GM12878 (cell line): Measurements from ENCODE around the gene ZBTB42. TPM values are rescaled to one million over a fixed set of nuclear protein-coding genes. Genes with fewer than 3 reads are reported as not detected.

ENCODE experiments used
- ATAC-seq: fragments of 200-7000 bp; cut with Tn5 transposase; 3 replicates; pipeline ENCODE4 v1.9.1; 2020; ENCODE audit warnings: mild to moderate bottlenecking, moderate library complexity
- BruUV-seq: library from RNA; stranded (reverse); fragments of 400-500 nt; replicated peaks from 2 replicates; lab custom pipeline; 2021; lab: Mats Ljungman, UMichigan
- CTCF ChIA-PET: fragments of 300-600 bp; sonication (Branson Sonifier 250); formaldehyde crosslinking; extraction: SDS; loops from one replicate; lab custom pipeline; 2021; ENCODE audit warnings: inconsistent platforms; lab: Yijun Ruan, JAX
- POLR2A ChIA-PET: fragments of 350-600 bp; formaldehyde crosslinking; extraction: SDS; loops from one replicate; lab custom pipeline; 2021; ENCODE audit warnings: inconsistent platforms; lab: Charles Lee
- RAD21 ChIA-PET: fragments of 300-600 bp; sonication (Branson Sonifier 250); formaldehyde crosslinking; loops from one replicate; lab custom pipeline; 2023; ENCODE audit warnings: antibody characterized with exemption; ENCODE audit not compliant: unreplicated experiment; lab: Charles Lee
- SMC1A ChIA-PET: fragments of 300-600 bp; sonication (Branson Sonifier 250); formaldehyde crosslinking; loops from one replicate; lab custom pipeline; 2023; ENCODE audit not compliant: unreplicated experiment, uncharacterized antibody; lab: Charles Lee
- DNase-seq: peaks from one replicate; pipeline ENCODE4 v3.0.0-alpha.2; 2011; ENCODE audit warnings: low read depth, low spot score
- FAIRE-seq: peaks from 3 replicates; lab custom pipeline; 2011; peaks lifted over from hg19 to GRCh38; lab: Jason Lieb, UNC
- H2AFZ ChIP-seq: 2 replicates; pipeline ENCODE4 v1.6.0; 2011; ENCODE audit warnings: low read depth, low read length, control low read depth; ENCODE audit not compliant: control insufficient read depth
- H3K27ac ChIP-seq: 2 replicates; pipeline ENCODE4 v1.5.1; 2011; ENCODE audit warnings: control low read depth; ENCODE audit not compliant: control insufficient read depth, insufficient read depth
- H3K27me3 ChIP-seq, 2 experiments: replicated peaks in 1 of 2; 2 replicates each; pipeline versions ENCODE4 v1.6.0 to v1.6.1; 2011; ENCODE audit warnings: low read length in 1 of 2; ENCODE audit not compliant: control insufficient read depth in 2 of 2, insufficient read depth in 2 of 2
- H3K36me3 ChIP-seq, 2 experiments: 2 replicates each; pipeline ENCODE4 v1.5.1; 2011; ENCODE audit warnings: low read length in 1 of 2; ENCODE audit not compliant: control insufficient read depth in 2 of 2, insufficient read depth in 2 of 2
- H3K4me1 ChIP-seq: 2 replicates; pipeline ENCODE4 v1.6.1; 2011; ENCODE audit warnings: mild to moderate bottlenecking, low read length, moderate library complexity, mixed read lengths; ENCODE audit not compliant: control insufficient read depth, insufficient read depth
- H3K4me2 ChIP-seq: 2 replicates; pipeline ENCODE4 v1.6.0; 2011; ENCODE audit warnings: control low read depth; ENCODE audit not compliant: control insufficient read depth, insufficient read depth
- H3K4me3 ChIP-seq: fragments of 200-600 bp; sonication (generic); 2 replicates; pipeline ENCODE4 v1.5.1; 2016
- H3K79me2 ChIP-seq: 2 replicates; pipeline ENCODE4 v1.6.0; 2011; ENCODE audit warnings: low read length; ENCODE audit not compliant: control insufficient read depth, insufficient read depth
- H3K9ac ChIP-seq: 2 replicates; pipeline ENCODE4 v1.8.0; 2011; ENCODE audit warnings: low read length, control low read depth, mixed read lengths; ENCODE audit not compliant: control insufficient read depth, insufficient read depth
- H3K9me3 ChIP-seq: replicated peaks from 3 replicates; pipeline ENCODE4 v1.5.1; 2011; ENCODE audit warnings: mild to moderate bottlenecking, low read length; ENCODE audit not compliant: control insufficient read depth, insufficient read depth
- H4K20me1 ChIP-seq: 2 replicates; pipeline ENCODE4 v1.6.0; 2011; ENCODE audit not compliant: control insufficient read depth, insufficient read depth
- CBFB ChIP-seq: IDR thresholded peaks from 2 replicates; pipeline ENCODE4 v1.6.1; 2016; ENCODE audit warnings: antibody characterized with exemption, low read depth
- EGR1 ChIP-seq, 2 experiments: IDR thresholded peaks; 1 replicate in 1 of 2; 2 replicates in 1 of 2; pipeline ENCODE4 v1.6.1; 2011 to 2012; ENCODE audit warnings: low read depth in 2 of 2, low read length in 2 of 2, borderline replicate concordance in 1 of 2, mild to moderate bottlenecking in 1 of 2, moderate library complexity in 1 of 2
- GATAD2B ChIP-seq: fragments of 450-650 bp; conservative IDR thresholded peaks from 2 replicates; pipeline ENCODE4 v1.6.1; 2017; ENCODE audit warnings: low read depth, mild to moderate bottlenecking, moderate library complexity
- HDAC2 ChIP-seq: fragments of 200-600 bp; sonication (generic); IDR thresholded peaks from 2 replicates; pipeline ENCODE4 v1.6.1; 2017
- IRF4 ChIP-seq: IDR thresholded peaks from 2 replicates; pipeline ENCODE4 v1.6.1; 2011; ENCODE audit warnings: low read depth, low read length
- NFYA ChIP-seq: IDR thresholded peaks from 2 replicates; pipeline ENCODE4 v1.6.1; 2011; ENCODE audit warnings: low read depth, mild to moderate bottlenecking, low read length, improper control_type of control experiment, borderline replicate concordance
- RAD51 ChIP-seq: fragments of 450-650 bp; IDR thresholded peaks from 2 replicates; pipeline ENCODE4 v1.6.1; 2016; ENCODE audit warnings: moderate library complexity, mild to moderate bottlenecking, inconsistent platforms
- STAT1 ChIP-seq: fragments of 450-650 bp; conservative IDR thresholded peaks from 2 replicates; pipeline ENCODE4 v1.6.1; 2014; ENCODE audit warnings: antibody characterized with exemption, mild to moderate bottlenecking
- WGBS: methylation state at CpG from one replicate; pipeline ENCODE4 v1.1.6; 2016; ENCODE audit warnings: low lambda C conversion rate; ENCODE audit not compliant: insufficient replicate concordance, insufficient coverage; ENCODE audit errors: missing lambda C conversion rate; 5-methylcytosine and 5-hydroxymethylcytosine counted together
- in situ Hi-C: fragments of 300-500 bp; cut with MboI; formaldehyde crosslinking; loops from 9 replicates; pipeline ENCODE4 v1.14.3; 2018; ENCODE audit warnings: mixed read lengths
- intact Hi-C: fragments of 100-400 bp; cut with micrococcal nuclease; formaldehyde crosslinking; loops from one replicate; pipeline ENCODE4 v1.14.2; 2022; ENCODE audit not compliant: unreplicated experiment
- polyA plus RNA-seq, 11 experiments: library from polyadenylated mRNA; depleted of rRNA in 4 of 11; unstranded in 6 of 11; stranded (reverse) in 5 of 11; fragments of >200 nt; fragmentation: Nextera tagmentation in 4 of 11; fragmentation: Illumina TruSeq in 1 of 11; extraction: Ambion mirVana in 4 of 11; extraction: Trizol in 1 of 11; gene quantifications; 1 replicate in 1 of 11; 2 replicates in 10 of 11; pipeline versions ENCODE4 v1.2.1 to v1.2.3, GENCODE V29; 2011 to 2016; ENCODE audit warnings: inconsistent platforms in 2 of 11, missing spikeins in 2 of 11, low read depth in 1 of 11
- total RNA-seq, 4 experiments: library from RNA; depleted of rRNA in 3 of 4; stranded (reverse); fragments of >200 nt in 3 of 4; fragmentation: Illumina TruSeq in 1 of 4; extraction: Trizol in 1 of 4; gene quantifications; 2 replicates each; pipeline versions ENCODE4 v1.2.1 to v1.2.3, GENCODE V29; 2013 to 2021

ZBTB42 gene
- total and polyA plus RNA-seq, 10 of the 15 experiments (the other 5 are each of a cell fraction or from before 2014, with no cell fraction given), result 0.05 to 1.2 (median 0.37) TPM; not detected in 2

DNA sequence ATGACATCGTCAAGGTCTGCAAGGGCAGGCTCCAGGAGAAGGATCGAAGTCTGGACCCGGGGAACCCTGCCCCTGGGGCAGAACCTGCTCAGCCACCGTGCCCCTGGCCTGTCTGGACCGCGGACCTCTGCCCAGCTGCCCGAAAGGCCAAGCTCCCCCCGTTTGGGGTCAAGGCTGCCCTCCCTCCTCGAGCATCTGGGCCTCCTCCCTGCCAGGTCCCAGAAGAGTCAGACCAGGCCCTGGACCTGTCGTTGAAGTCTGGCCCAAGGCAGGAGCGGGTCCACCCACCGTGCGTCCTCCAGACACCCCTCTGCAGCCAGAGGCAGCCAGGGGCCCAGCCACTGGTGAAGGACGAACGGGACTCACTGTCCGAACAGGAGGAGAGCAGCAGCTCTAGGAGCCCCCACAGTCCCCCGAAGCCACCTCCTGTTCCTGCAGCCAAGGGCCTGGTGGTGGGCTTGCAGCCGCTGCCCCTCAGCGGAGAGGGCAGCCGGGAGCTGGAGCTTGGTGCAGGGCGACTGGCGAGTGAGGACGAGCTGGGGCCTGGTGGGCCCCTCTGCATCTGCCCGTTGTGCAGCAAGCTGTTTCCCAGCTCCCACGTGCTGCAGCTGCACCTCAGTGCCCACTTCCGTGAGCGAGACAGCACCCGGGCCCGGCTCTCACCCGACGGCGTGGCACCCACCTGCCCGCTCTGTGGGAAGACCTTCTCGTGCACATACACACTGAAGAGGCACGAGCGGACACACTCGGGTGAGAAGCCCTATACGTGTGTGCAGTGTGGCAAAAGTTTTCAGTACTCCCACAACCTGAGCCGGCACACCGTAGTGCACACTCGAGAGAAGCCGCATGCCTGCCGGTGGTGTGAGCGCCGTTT is 856 bp downstream of the ZBTB42 start:
- H4K20me1 ChIP-seq, result no peaks in the 10 kb centered on the region
- TF ChIP-seq RAD51 (no peak), HDAC2 (no peak), GATAD2B (no peak), STAT1 (no peak), NFYA (no peak), EGR1 (IDR thresholded peaks at IDR 0.05; ENCODE audit: borderline replicate concordance in 1 of 2, low read depth in 2 of 2, low read length in 2 of 2) (no peak), CBFB (no peak), IRF4 (no peak)
- ChIA-PET SMC1A (no interaction called here), RAD21 (no interaction called here), CTCF (no interaction called here), POLR2A (no interaction called here)
- intact Hi-C loops (no loop called here), in situ Hi-C loops (no loop called here)
- no peaks in the 10 kb centered on the region for H3K79me2 ChIP-seq
- no TSS peak for BruUV-seq
- H3K27me3 ChIP-seq, result peaks cover 0 to 3% of the 10 kb centered on the region in 2 experiments; a peak in 2 of 4 replicates
- 79% methylated on average over 44 of the region's 45 CpGs for WGBS
- H3K36me3 ChIP-seq, result no peaks in the 10 kb centered on the region
- ATAC-seq (no peak), FAIRE-seq (no peak), DNase-seq (no peak)
- peak overlapping the region; percentile 97 for H3K4me2 ChIP-seq
- H3K4me1 ChIP-seq, result peaks cover 8% of the 10 kb centered on the region
- peak overlapping the region; percentile 69 for H3K4me3 ChIP-seq
- peak overlapping the region; percentile 15; the same call in 1 of the 2 replicates for H3K9ac ChIP-seq
- peak overlapping the region; percentile 69; the same call in 1 of the 2 replicates for H2AFZ ChIP-seq
- no peaks in the 10 kb centered on the region for H3K9me3 ChIP-seq
- no peak overlapping the region for H3K27ac ChIP-seq
